ENCODE data around the gene PPP2R5C. TPM values are rescaled to one million over a fixed set of nuclear protein-coding genes. Genes with fewer than 3 reads are reported as not detected.
"Not testable (repeated sequence)": the region's sequence is repeated elsewhere in the genome, so short reads cannot be mapped to it uniquely, and the experiment has no call there.

The PPP2R5C gene
- total RNA-seq, 1 experiment from 2014 or later = 41.4 TPM

DNA sequence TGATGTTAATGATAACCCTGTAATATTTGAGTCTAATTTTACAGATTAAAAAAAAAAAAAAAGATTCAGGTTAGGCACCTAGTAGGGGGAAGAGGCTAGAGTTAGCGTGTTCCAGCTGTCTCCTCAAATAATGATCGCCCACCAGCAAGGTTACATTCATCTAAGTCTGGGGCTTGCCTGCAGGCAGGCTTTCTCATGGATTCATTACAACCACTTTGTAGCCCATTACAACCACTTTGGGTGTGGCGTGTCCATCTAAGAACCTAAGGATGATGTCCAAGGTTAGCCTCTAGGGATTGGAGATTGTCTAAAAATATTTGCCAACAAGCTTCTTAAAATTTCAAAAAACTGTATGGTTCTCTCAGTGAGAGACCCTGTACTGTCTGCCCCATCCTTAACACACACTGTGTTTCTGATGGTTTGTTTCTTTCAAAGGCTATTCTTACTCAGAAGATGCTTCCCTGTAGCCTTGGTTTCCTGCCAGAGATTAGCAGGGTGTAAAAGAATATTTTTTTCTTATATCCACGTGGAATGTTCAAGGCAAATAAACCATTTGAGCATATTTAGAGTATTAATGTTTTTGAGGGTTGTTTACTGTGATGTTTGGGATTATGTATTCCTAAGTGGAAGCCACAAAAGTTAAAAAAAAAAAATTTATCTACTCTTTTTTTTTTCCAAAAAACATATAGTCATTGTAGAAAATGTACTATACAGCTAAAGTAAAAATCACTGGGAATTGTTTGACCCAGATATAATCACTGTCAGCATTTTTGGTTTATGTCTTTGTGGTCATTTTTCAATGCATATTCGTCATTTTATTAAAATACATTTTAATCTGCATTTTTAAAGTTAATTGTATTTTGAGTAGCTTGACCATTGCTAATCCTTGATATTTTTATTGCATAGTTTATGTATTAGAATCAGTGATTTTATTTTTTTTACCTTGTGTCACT lies 204.5 kb downstream of the PPP2R5C start:
- DNase-seq (ENCODE audit: low spot score) = peak; percentile 6

- DNase-seq (ENCODE audit: low spot score) = no peak
Observed at GRCh38 chr14:101966742-101967141, 205.2 kb downstream of the PPP2R5C start.

DNA sequence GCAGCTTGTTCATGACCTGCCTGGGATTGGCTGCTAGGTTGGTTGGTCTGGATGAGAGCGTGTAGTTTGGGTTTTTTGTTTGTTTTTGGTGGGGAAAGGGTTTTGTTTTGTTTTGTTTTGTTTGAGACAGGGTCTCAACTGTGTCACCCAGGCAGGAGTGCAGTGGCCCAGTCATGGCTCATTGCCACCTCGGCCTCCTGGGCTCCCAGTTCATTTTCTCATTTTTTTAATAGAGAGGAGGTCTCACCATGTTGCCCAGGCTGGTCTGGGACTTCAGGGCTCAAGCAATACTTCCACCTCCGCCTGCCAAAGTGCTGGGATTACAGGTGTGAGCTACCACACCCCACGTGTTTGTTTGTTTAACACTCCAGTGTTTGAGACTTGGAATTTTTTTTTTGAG lies 206.7 kb downstream of the PPP2R5C start:
- DNase-seq (ENCODE audit: low spot score) = no peak

GRCh38 chr14:101969481-101969880 lies 208.0 kb downstream of the PPP2R5C start:
- no peak for DNase-seq (ENCODE audit: low spot score)

DNA sequence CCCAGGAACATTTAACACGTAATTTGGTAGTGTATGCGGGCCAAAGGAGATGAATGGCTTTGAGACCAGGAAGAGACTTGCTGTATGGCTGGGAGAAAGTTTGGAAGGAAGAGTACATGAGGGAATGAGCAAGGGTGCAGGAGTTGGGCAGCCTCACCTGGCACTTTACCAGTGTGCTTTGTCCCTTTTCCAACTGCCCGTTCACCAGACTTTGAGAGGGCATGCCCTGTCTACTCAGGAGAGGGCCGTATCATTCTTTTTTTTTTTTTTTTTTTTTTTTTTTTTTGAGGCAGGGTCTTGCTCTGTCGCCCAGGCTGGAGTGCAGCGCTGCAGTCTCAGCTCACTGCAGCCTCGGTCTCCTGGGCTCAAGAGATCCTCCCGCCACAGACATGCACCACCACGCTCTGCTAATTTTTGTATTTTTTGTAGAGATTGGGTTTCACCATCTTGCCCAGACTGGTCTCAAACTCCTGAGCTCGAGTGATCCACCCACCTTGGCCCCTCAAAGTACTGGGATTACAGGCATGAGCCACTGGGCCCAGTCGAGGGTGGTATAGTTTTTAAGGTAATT lies 209.4 kb downstream of the PPP2R5C start:
- DNase-seq (ENCODE audit: low spot score) = no peak

DNA sequence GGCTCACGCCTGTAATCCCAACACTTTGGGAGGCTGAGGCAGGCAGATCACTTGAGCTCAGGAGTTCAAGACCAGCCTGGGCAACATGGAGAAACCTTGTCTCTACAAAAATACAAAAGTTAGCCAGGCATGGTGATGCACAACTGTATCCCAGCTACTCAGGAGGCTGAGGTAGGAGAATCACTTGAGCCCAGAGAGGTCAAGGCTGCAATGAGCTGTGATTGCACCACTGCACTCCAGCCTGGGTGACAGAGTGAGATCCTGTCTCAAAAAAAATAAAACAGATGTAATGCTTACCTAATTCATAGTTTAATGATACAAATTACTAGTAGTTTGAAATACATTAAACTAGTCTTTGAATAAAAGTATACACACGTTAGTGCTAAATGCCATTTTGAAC lies 209.9 kb downstream of the PPP2R5C start:
- not testable (repeated sequence) for DNase-seq (ENCODE audit: low spot score)

DNA sequence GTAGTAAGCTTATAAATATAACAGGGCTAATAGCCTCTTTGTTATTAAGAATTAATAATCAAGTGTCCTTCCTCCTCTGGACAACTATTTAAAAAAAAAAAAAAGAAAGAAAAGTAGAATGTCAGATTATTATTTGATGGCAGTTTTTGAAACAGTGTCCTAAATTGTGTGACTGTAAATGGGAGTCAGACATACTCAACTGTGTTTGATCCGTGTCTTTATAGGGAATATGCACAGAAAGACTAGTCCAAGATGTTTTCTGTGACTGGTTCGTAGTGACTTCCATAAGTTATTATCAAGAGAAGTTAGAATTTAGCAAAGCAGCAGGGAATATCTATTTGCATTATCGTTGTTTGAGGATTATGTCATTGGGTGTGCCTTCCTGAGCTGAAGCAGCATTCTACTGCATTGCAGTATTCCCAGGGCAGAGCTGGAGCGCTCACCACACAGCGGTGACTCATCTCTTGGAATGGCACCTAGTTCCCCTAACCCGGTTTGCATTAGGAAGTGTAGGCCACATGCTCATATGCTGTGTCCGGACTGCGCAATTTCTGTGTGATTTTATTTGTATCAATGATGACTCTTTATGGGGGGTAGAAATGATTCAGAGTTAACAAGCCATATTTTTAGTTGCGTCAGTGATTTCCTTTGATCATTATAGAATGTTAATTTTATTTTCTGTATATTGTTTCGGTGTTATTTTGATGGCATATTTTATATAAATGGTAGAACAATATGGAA lies 210.8 kb downstream of the PPP2R5C start:
- peak; percentile 89 for DNase-seq (ENCODE audit: low spot score)

- DNase-seq (ENCODE audit: low spot score) = no peak
Observed at GRCh38 chr14:101973356-101973755, 211.8 kb downstream of the PPP2R5C start.

DNA sequence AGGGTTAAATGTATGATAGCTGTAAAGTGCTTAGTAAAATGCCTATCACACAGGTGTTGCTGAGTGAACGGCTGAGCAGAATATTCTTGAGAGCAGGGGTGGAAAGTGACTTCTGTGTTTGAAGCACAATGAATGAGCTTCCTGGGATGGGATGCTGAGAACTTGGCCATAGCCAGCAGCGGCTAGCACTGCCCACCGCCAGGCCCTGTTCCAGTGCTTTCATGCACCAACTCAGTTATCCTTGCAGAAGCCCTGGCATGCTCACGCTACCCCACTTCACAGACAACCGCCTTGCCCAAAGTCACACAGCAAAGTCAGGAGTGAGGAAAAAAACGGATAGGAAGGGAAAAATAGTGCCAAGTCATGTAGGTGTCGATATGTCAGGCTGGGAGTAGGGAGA lies 213.7 kb downstream of the PPP2R5C start:
- DNase-seq (ENCODE audit: low spot score) = no peak

Small RNA genes within 50 kb of the gene (small RNA-seq; reads per million reads assigned to genes)
- gene AL118558.2 (not detected), gene RNU6-790P (not detected)

Other genes with a start within 250 kb of the PPP2R5C start
- 0.03 and 0.60 TPM in 2 replicates for gene DIO3, start 200.2 kb upstream of the PPP2R5C start, total RNA-seq (2014; rRNA removed; shearing (Covaris generic))
- 181 and 190 TPM in 2 replicates for gene DYNC1H1, start 202.9 kb downstream of the PPP2R5C start, total RNA-seq (2014; rRNA removed; shearing (Covaris generic))